ENCODE measurements around the gene LRP2BP.
"Not testable (repeated sequence)": the region's sequence is repeated elsewhere in the genome, so short reads cannot be mapped to it uniquely, and the experiment has no call there.

Gene LRP2BP

DNA sequence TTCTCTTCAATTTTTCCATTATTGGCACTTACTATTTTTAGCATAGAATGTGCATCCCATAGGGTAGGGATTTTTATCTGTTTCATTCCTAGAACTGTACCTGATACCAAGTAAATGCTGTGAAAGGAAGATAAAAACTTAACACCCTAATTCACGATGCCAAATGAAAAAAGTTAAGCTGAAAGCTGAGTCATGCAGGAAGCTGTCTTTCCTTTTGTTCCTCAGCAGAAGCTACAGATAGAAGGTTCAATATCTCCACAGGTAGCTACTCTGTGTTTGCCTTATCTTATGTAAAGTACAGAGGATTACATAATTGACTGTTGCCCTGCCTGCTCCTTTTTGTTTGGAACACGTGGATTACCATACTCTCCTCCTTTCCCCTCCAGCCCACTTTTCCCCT is 77.0 kb downstream of the LRP2BP start:
- no peak for DNase-seq

DNA sequence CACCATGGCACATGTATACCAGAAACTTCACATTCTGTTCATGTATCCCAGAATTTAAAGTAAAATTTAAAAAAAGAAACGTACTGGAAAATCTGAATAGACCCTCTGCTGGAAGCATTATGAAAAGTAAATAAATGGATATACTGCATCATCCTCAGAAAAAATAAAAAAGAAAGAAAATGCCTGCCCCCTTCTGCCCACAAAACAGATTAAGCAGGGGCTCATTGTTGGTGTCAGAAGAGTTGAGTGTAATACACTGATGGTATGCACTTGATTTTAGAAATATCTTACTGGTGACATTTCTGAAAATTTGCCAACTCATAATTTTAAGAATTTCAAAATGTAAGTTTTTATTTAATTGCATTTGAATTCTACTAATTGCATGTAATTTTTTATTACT is 77.8 kb downstream of the LRP2BP start:
- DNase-seq = no peak

DNA sequence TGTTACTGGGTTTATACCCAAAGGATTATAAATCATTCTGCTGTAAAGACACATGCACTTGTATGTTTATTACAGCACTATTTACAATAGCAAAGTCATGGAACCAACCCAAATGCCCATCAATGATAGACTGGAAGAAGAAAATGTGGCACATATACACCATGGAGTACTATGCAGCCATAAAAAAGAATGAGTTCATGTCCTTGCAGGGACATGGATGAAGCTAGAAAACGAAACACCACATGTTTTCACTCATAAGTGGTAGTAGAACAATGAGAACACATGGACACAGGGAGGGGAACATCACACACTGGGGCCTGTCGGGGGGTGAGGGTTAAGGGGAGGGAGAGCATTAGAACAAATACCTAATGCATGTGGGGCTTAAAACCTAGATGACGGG is 78.3 kb downstream of the LRP2BP start:
- not testable (repeated sequence) for DNase-seq

Data from NCI-H774 (cell line).